Ascending aorta (tissue), 2 donors: ENCODE measurements around the gene CACNA1H. TPM values are rescaled to one million over a fixed set of nuclear protein-coding genes. Genes with fewer than 3 reads are reported as not detected.

Experiments
- DNase-seq, 2 donors: peaks; one replicate each; pipeline ENCODE4 v3.0.0-alpha.2; 2019; ENCODE audit warnings: low spot score in 2 of 2
- H3K27ac ChIP-seq, 2 donors: fragments of 200-600 bp; sonication (generic); one replicate each; pipeline ENCODE4 v1.5.1; 2016 to 2017; ENCODE audit warnings: mild to moderate bottlenecking in 1 of 2
- H3K27me3 ChIP-seq: fragments of 200-600 bp; sonication (generic); one replicate; pipeline ENCODE4 v1.5.1; 2017
- H3K36me3 ChIP-seq, 2 donors: fragments of 200-600 bp; sonication (generic); one replicate each; pipeline ENCODE4 v1.5.1; 2016
- H3K4me1 ChIP-seq, 2 donors: fragments of 200-600 bp; sonication (generic); one replicate each; pipeline ENCODE4 v1.5.1; 2016 to 2017; ENCODE audit warnings: mild to moderate bottlenecking in 1 of 2
- H3K4me3 ChIP-seq, 2 donors: fragments of 200-600 bp; sonication (generic); one replicate each; pipeline ENCODE4 v1.5.1; 2016 to 2017; ENCODE audit warnings: mild to moderate bottlenecking in 1 of 2
- H3K9me3 ChIP-seq, 2 donors: fragments of 200-600 bp; sonication (generic); one replicate each; pipeline ENCODE4 v1.5.1; 2016
- intact Hi-C: fragments of 100-400 bp; cut with DNase I; formaldehyde crosslinking; loops from one replicate; pipeline ENCODE4 v1.15.1; 2023
- total RNA-seq: library from RNA; depleted of rRNA; stranded (reverse); fragments of >200 nt; gene quantifications from one replicate; pipeline ENCODE4 v1.1.0, GENCODE V29; 2016
- TF ChIP-seq, protein P1 (sequence below), 3 experiments: fragments of 200-600 bp in 2 of 3; fragments of 450-650 bp in 1 of 3; sonication (generic) in 2 of 3; IDR thresholded peaks; one replicate each; pipeline ENCODE4 v1.5.1; 2016 to 2019; ENCODE audit warnings: antibody characterized with exemption in 3 of 3, mild to moderate bottlenecking in 1 of 3, moderate library complexity in 1 of 3

Gene CACNA1H
- total RNA-seq, 1 donor from 2014 or later, result 57.5 TPM

DNA sequence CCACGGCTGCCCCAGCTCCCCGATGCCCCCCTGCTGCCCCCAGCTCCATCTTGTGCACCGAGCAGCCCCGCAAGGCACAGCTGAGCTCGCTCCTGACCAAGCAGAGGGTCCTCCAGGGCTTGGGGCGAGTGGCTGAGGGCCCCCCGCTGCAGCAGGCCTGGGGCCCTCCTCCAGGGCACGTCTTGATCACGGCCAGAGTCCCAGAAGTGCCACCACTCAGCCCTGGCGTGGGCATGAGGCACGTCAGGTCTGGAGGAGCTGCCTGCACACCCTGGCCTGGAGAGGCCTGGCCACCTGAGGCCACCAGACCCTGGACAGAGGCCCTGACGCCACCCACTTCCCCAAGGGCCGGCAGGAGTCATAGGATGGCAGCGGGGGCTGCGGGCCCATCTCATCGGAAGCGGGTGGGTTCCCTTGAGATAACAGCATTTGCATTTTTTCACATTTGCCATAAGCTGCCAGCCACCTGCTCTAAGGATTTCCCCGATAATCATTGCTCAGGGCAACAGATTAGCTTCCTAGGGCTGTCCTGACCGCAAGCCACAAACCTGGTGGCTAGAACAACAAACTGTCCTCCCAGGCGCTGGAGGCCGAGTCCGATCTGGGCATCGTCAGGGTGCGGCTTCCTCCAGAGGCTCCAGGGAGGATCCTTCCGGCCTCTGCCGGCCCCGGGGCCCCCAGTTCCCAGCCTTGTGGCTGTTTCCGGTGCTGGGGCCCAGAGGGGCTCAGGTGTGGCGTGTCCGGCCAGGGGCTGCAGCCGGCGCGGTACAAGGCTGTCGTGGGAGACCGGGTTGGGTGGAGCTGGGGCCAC, 32.9 kb upstream of the CACNA1H start:
- intact Hi-C loops, result no loop called here

GRCh38 chr16:1120577-1120941, 32.3 kb upstream of the CACNA1H start:
- TF ChIP-seq, protein P1, sequence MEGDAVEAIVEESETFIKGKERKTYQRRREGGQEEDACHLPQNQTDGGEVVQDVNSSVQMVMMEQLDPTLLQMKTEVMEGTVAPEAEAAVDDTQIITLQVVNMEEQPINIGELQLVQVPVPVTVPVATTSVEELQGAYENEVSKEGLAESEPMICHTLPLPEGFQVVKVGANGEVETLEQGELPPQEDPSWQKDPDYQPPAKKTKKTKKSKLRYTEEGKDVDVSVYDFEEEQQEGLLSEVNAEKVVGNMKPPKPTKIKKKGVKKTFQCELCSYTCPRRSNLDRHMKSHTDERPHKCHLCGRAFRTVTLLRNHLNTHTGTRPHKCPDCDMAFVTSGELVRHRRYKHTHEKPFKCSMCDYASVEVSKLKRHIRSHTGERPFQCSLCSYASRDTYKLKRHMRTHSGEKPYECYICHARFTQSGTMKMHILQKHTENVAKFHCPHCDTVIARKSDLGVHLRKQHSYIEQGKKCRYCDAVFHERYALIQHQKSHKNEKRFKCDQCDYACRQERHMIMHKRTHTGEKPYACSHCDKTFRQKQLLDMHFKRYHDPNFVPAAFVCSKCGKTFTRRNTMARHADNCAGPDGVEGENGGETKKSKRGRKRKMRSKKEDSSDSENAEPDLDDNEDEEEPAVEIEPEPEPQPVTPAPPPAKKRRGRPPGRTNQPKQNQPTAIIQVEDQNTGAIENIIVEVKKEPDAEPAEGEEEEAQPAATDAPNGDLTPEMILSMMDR (IDR thresholded peaks at IDR 0.05), result no peak
- intact Hi-C loops, result no loop called here
- no peaks in the 10 kb centered on the region for H3K4me1 ChIP-seq
- H3K27me3 ChIP-seq, result no peaks in the 10 kb centered on the region
- no peak overlapping the region for H3K27ac ChIP-seq
- no peak for DNase-seq
- no peaks in the 10 kb centered on the region for H3K9me3 ChIP-seq
- H3K4me3 ChIP-seq, result no peak overlapping the region
- H3K36me3 ChIP-seq, result no peaks in the 10 kb centered on the region

More for the DNA sequence above, 32.9 kb upstream of the CACNA1H start:
- H3K4me1 ChIP-seq, result no peaks in the 10 kb centered on the region
- DNase-seq, result no peak
- no peaks in the 10 kb centered on the region for H3K27me3 ChIP-seq
- no peaks in the 10 kb centered on the region for H3K36me3 ChIP-seq
- TF ChIP-seq, protein P1 (IDR thresholded peaks at IDR 0.05), result no peak
- no peaks in the 10 kb centered on the region for H3K9me3 ChIP-seq
- no peak overlapping the region for H3K27ac ChIP-seq
- H3K4me3 ChIP-seq, result no peak overlapping the region

DNA sequence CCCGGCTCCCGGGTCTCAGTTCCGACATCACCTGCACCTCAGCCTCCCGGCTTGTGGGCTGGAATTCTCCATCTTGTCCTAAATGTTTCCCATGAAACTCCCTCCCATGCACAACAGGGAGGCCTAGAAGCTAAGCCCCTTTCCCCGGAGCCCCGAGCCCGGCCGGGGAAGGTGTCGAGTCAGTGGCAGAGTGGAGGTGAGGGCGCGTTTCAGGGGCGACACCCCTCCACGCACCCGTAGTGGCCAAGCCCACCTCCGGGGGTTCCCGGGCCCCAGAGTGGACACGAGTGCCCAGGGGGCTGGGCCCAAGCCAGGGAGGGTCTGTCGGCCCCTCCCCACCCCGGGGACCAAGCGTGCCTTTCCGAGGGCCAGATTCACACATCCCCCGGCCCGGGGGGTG, 31.9 kb upstream of the CACNA1H start:
- H3K4me1 ChIP-seq, result no peaks in the 10 kb centered on the region
- TF ChIP-seq, protein P1 (IDR thresholded peaks at IDR 0.05), result no peak
- no peak for DNase-seq
- no peak overlapping the region for H3K4me3 ChIP-seq
- no peaks in the 10 kb centered on the region for H3K36me3 ChIP-seq
- intact Hi-C loops, result no loop called here
- no peaks in the 10 kb centered on the region for H3K27me3 ChIP-seq
- no peaks in the 10 kb centered on the region for H3K9me3 ChIP-seq
- no peak overlapping the region for H3K27ac ChIP-seq

- Histone ChIP-seq H3K9me3 (no peaks in the 10 kb centered on the region), H3K27me3 (no peaks in the 10 kb centered on the region), H3K4me1 (no peaks in the 10 kb centered on the region), H3K36me3 (no peaks in the 10 kb centered on the region), H3K4me3 (no peak overlapping the region), H3K27ac (no peak overlapping the region)
- TF ChIP-seq, protein P1 (IDR thresholded peaks at IDR 0.05), result no peak
- intact Hi-C loops, result no loop called here
- DNase-seq, result no peak
Observed at GRCh38 chr16:1121601-1122397, 31.1 kb upstream of the CACNA1H start.

- Histone ChIP-seq H3K4me3 (no peak overlapping the region), H3K27ac (no peak overlapping the region), H3K27me3 (no peaks in the 10 kb centered on the region), H3K36me3 (no peaks in the 10 kb centered on the region), H3K4me1 (no peaks in the 10 kb centered on the region), H3K9me3 (no peaks in the 10 kb centered on the region)
- intact Hi-C loops, result no loop called here
- TF ChIP-seq, protein P1 (IDR thresholded peaks at IDR 0.05), result no peak
- no peak for DNase-seq
Observed at GRCh38 chr16:1122398-1122765, 30.5 kb upstream of the CACNA1H start.
